Hematopoietic multipotent progenitor cell treated with erythropoietin and hydrocortisone succinate and interleukin-3 and kit ligand, for 8 days (in vitro differentiated cells): ENCODE results near the gene ZNF200.
"Not testable (repeated sequence)": the region's sequence is repeated elsewhere in the genome, so short reads cannot be mapped to it uniquely, and the experiment has no call there.

ENCODE experiments used
- DNase-seq: peaks from one replicate; pipeline ENCODE4 v3.0.0-alpha.2; 2015

The ZNF200 gene

DNA sequence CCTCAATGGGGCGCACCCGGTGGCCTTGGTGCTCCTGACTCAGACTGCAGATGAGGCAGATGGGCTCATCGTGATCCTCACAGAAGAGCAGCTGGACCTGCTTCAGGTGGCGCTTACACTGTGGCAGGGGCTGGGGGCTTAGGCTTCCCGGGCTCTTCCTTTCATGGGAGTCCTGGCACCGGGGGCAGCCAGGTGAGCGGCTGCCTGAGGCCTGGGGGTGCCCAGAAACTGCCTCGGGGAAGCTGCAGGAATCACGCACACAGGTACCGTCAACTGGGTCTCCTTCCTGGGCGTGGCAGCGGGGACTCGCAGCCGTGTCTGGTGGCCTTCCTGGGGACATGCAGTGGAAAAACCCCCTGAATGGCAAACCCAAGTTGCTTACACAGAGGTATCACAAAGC, 14.5 kb upstream of the ZNF200 start:
- no peak for DNase-seq

DNA sequence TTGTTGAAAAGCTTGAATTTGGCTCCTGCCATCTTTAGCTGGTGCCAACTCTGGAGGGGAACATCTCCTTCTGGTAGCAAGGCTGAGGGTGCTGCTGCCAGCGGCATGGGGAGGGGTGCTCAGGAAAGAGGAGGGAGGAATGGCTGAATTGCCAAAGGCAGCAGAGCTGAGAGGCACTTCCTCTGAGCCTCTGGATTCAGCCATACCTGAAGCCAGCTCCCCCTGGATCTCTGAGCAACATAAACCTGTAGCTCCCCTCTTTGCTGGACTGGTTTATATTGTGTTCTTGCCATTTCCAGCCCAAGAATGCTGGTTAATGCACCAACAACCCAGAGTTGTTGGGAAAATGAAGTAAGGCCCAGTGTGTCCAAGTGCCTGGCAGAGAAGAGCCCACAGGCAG, 14.1 kb upstream of the ZNF200 start:
- DNase-seq, result no peak

DNA sequence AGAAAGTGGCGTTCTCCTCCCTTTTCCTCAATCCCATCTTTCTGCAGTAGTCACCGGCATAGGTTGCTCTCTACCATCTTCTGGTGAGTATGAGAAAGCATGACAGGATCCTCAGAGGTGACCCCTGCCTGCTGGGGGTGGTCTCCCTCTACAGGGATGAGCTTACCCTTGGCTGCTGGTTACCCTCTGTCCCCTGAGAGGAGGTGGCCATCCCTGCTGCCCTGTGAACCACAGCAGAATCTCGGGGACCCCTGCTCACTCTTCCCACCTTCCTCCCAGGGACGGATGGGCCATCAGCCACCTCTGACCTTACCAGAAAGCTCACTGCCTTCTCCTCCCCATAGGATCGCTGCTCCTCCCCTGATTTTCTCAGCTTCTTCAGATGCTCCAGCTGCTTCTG, 13.6 kb upstream of the ZNF200 start:
- DNase-seq, result no peak

DNA sequence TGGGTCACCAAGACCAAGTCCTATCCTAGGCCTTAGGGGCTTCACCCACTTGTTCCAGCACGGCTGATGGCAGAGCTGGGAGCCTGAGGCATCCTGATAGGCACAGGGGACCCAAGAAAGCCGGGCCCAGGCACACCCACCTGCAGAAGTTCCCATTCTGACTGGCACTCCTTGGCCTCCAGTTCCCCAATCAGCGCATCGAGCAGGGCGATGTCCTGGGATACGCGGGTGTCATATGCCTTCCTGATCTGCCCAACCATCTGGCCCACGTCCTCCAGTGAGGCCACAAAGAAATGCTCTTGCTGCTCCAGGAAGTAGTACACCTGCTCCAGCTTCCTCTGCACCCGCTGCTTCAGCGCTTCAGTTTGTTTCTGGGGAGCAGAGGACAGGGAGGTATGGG, 11.9 kb upstream of the ZNF200 start:
- no peak for DNase-seq

DNA sequence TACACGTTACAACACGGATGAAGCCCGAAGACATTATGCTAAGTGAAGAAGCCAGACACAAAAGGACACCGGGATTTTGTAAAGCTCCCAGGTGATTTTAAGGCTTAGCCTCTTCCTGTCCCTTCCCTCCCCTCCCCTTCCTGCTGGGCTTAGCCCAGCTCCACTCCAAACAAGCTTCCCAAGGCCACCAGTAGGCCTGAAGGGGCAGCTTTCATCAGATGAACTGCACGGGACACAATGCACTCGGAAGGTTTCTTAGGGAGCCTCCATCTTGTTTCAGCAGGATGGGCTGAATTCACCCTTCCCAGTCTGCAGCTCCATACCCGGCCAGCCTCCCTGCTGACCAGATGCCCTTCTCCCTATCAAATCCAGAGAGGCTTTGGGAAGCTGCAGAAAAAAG, 11.0 kb upstream of the ZNF200 start:
- DNase-seq, result no peak

DNA sequence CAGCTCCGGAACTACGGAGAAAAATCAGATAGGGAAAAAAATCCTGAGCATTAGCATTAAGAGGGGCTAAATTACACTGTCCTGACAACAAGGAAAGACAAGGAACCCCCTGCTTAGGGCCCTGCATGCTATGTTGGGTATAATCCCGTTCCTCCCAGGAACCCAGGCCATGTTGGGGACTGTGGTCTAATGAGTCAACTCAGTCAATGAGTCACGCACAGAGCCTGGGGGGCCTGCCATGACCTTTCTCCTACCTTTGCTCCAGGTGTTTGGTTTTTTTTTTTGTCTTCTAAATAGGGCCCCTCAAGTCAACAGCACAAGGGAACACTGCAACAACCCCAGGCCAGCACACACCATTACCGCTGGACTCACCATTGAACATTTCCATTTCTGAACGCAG, 8.9 kb upstream of the ZNF200 start:
- no peak for DNase-seq

DNA sequence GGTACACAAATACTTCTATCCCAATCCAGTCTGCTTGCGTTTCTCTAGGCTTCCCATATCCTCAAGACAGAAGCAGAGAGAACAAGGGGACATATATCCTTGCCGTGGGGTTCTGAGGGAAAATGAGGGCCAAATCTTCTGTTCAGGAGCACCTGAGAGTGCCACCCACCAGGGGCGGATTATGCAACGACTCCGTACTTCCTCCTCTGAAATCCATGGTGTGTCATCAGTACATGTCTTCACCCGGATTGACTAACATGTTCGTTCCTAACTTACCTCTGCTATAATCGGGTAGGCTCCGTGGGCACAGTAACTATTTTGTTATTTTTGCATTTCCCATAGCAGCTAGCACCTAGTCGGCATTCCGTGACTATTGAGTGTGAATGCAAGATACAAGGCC, 7.8 kb upstream of the ZNF200 start:
- no peak for DNase-seq

DNA sequence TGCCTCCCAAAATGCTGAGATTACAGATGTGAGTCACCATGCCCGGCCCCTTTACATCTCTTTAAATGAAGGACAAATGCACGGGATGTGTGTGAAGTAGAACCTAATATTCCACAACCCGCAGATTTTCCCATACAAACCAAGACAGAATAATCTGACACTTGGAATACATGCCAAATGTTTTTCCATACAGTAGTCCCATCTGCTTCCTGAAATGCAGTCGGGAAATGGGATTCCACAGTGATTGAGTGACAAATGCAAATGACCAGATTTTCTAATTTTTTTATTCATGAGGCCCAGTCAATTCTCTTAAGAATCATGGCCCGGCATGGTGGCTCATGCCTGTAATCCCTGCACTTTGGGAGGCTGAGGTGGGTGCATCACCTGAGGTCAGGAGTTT, 6.8 kb upstream of the ZNF200 start:
- no peak for DNase-seq

DNA sequence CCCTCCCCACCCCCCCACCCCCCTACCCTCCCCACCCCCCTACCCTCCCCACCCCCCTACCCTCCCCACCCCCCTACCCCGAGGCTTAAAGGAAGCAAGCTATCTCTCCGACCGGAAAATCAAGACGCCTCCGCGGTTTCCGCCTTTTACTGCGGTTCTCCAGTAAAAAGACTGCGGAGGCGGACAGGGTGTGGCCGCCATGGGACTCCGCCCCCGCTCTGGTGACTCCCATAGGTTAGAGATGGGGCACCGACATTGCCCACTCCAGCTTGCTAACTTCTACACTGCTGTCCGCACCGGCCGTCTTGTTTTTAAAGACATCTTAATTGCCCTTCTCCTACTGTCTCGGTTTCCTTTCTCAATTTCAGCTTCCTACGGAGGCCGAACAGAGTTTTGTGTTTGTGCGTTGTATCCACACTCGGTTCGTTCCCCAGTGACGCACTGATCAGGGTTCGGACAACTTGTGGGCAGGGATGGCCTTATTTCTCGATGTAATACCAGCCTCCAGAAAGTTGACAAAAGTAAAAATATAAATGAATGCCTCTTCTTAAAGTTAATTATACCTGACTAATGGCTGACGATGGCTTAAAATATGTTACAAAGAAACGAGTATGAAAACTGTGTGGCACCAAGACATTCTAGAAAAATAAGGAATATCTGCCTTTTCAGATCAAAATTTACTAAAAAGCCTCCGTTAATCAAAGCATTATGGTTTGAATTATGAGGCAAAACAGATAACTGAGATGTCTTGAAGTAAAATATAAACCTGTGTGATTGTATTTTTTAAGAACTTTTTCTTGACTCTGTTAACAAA, 1.1 kb upstream of the ZNF200 start:
- peak; percentile 68 for DNase-seq

DNA sequence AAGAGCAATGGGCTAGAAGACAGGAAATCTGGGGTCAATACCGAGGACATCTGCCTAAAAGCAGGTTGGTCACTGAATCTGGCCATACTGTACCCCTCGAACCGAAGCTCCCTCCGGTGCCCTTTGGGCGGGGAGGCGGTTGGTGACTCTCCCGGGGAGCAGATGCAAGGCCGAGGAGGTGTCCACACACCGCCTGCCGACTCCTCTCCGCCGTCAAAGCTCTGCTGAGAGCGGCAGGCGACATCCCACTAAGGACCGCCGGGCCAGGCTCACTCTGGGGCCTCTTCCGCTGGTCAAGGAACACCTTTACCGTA, 458 bp downstream of the ZNF200 start:
- no peak for DNase-seq

DNA sequence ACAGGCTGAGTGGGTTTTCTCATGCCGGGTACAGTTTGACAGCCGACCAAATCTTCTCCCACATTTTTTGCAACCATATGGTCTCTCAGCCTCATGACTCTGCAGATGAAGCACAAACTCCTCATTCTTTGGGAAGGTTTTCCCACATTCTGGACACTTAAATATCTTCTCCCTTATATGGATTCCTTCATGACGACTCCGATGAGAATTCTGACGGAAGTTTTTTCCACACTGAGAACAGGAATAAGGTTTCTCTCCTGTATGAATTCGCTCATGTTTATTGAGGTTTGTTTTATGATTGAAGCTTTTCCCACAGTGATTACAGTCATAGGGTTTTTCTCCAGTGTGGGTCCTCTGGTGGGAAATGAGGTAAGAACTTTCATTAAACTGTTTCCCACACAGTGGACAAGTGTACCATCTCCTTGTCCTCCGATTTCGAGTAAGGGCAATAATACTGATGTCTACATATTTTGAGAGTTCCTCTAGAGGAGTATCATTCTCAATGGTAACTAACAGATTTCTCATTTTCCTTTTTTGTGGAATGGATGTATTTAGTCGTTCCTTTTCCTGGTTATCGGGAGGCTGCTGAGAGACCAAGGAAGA, 10.9 kb downstream of the ZNF200 start:
- DNase-seq, result no peak

DNA sequence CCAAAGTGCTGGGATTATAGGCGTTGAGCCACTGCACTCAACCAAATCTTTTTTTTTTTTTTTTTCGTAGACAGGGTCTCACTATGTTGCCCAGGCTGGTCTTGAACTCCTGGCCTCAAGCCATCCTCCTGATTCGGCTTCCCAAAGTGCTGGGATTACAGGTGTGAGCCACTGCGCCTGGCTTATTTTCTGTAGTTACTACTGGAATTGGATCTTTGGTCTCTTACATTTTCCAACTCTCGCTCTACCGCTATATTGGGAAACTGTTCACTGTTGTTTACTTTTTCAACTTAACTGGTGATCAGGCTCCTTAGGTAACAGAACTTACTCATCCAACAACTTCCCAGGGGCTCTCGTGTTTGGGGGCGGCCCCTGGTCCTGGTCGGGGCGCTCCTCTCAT, 14.1 kb downstream of the ZNF200 start:
- no peak for DNase-seq

DNA sequence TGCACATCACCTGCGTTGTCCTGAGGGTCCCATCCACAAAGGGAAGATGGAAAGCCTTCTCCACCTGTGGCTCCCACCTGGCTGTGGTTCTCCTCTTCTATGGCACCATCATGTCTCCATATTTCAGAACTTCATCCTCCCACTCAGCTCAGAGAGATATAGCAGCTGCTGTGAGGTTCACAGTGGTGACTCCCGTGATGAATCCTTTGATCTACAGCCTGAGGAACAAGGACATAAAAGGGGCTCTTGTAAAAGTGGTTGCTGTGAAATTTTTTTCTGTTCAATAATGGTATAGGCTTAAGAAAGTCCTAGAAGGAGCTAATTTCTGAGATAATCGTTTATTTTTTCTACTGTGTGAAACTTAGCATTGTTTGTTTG, 18.7 kb downstream of the ZNF200 start:
- DNase-seq, result no peak

DNA sequence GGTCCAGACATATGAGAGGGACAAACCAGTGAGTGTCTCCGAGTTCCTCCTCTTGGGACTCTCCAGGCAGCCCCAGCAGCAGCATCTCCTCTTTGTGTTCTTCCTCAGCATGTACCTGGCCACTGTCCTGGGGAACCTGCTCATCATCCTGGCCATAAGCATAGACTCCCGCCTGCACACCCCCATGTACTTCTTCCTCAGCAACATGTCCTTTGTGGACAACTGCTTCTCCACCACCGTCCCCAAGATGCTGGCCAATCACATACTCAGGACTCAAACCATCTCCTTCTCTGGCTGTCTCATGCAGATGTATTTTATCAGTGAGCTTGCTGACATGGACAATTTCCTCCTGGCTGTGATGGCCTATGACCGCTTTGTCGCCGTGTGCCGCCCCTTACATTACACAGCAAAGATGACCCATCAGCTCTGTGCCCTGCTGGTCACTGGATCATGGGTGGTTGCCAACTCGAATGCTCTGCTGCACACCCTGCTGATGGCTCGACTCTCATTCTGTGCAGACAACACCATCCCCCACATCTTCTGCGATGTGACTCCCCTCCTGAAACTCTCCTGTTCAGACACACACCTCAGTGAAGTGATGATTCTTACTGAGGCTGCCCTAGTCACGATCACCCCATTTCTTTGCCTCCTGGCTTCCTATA, 19.2 kb downstream of the ZNF200 start:
- DNase-seq, result no peak

DNA sequence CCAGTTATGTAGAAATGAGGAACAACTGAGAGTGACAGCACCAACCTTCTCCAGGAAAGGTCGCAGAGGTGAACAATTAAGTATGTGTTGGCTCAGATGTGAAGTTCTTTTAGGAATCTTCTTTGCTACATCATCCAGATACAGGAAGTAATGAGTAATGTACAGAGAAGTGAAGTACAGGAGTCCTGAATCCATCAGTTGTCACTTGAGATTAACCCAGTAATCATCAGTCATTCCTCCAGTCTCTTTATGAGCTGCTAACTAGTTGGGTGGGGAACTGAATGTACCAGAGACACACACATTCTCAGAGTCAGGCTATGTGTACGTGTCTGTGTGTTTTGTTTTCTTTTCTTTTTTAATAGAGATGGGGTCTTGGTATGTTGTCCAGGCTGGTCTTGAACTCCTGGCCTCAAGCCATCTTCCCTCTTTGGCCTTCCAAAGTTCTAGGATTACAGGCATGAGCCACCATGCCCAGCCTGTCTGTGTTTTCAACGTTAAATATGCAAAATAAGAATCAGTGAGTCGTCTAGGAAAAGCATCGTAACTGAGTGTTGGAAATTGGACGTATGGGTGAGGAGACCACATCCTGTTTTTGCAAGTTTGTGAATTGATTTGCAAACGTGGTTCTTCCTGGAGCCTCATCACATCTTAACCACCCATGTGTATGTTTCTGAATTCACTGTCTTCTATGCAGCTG, 19.9 kb downstream of the ZNF200 start:
- no peak for DNase-seq

DNA sequence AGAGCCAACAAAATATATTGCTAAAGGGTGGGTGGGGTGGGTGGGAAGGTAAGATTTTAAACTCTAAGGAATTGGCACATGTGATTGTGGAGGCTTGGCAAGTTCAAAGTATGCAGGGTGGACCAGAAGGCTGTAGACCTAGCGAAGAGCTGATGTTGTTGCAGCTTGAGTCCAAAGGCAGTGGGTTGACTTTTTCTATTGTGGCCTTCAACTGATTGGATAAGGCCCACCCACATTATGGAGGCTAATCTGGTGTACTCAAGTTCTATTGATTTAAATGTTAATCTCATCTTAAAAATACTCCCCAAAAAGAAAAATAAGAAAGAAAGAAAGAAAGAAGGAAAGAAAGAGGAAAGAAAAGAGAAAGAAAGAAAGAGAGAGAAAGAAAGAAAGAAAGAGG, 22.4 kb downstream of the ZNF200 start:
- no peak for DNase-seq

DNA sequence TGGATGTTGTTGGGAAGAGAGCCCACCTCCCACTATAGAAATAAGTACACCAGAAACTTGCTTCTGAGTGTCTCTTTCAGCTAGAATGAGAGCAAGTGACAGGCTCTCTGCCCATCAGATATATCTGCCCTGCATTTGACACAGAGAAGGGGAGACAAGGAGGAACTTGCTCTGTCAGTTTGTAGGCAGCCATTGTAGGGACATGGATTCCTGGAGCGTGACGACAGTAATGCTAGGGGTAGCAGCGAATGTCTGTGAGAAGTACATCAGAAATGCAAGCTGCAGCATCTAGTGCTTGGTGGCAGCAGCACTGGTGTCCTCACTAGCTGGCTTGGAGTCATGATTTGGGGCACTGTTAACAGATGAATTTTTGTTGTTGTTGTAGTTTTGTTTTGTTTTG, 23.0 kb downstream of the ZNF200 start:
- DNase-seq, result no peak

DNA sequence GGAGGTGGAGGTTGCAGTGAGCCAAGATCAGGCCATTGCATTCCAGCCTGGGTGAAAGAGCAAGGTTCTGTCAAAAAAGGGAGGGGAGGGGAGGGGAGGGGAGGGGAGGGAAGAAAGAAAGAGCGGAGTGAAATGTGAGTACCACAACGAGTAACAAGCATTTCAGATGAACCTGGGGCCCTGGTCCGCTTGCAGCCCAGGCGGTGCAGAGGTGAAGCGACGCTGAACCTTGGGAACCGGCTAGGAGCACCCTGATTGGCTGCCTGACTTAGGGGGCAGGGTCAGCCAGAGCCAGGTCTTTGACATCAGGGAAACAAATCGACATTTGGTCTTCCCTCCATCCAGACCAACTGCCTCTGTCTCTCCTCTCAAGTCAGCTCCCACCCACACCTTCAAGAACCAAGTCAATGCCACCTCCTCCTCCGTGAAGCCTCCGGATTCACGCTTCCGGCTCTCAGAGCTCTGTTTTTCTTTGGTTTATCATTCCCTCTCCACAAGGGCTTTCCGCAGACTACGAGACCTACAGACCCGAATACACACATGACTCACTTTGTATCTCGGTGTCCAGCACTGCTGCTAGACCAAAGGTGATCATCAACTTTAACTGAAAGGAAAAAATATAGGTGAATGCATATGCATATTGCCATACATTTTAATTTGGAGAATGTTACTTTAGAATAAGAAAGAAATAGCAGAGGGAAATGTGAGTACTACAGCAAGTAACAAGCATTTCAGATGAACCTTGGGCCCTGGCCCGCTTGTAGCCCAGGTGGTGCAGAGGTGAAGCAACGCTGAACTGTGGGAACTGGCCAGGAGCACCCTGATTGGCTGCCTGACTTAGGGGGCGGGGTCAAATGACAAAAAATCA, 27.6 kb downstream of the ZNF200 start:
- DNase-seq, result no peak

DNA sequence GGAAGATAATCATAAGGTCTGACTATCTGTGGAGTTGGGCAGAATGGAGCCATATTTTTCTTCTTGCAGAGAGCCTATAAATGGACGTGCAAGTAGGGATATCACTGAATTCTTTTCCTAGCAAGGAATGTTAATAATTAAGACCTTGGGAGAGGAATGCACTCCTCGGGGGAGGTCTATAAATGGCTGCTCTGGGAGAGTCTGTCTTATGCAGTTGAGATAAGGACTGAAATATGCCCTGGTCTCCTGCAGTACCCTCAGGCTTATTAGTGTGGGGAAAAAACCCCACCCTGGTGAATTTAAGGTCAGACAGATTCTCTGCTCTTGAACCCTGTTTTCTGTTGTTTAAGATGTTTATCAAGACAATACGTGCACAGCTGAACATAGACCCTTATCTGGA, 29.0 kb downstream of the ZNF200 start:
- DNase-seq, result not testable (repeated sequence)

DNA sequence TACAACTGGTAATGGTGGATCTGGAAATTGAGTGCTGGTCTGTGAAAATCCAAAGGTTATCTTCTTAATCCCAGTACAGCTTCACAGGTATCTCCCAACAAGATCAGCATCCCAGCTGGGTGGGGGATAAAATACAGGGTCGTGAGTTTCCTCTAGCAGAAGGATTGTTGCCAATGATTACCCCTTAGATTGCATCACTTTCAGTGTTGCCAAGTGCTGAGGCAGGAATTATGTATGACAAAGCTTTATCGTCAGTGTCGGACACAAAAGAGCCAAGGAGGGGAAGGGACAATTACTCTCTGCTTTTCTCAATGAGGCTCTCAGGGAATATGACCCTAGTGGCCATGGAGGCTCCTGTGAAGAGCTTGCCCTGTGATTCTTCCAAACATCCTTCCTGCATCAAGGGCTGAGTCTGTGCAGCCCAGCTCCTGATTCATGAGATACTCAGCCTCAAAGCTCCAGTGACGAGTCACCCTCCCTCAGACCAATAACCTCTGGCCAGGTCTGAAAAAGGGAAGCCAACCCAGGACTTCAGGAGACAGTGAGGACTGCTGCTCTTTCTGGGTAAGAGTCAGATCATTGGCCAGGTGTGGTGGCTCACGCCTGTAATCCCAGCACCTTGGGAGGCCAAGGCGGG, 31.9 kb downstream of the ZNF200 start:
- DNase-seq, result no peak

DNA sequence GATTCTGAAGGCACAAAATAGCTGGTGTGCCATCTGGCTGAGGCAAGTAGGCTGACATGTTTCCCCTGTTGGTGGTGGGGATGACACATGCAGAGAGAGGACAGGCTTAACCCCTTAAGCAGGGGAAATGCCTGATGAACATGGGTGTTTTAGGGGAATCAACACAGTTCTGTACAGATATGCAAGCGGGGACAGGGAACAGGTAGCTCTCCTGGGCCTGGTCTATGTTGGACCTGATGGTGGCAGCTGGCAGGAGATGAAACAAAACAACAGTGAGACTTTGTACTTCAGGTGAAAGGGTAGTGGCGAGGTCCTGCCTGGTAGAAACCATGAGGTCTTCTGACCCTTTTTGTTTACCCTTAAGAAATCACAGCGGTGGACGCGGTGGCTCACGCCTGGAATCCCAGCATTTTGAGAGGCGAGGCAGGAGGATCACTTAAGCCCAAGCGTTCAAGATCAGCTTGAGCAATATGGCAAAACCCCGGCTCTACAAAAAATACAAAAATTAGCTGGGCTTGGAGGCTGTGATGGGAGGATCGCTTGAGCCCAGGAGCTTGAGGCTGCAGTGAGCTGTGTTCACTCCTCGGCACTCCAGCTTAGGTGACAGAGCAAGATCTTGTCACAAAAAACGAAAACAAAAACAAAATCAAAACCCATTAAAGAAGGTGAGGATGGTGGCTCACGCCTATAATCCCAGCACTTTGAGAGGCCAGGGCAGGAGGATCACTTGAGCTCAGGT, 36.5 kb downstream of the ZNF200 start:
- DNase-seq, result no peak
